H1 (cell line): ENCODE measurements around the gene RITA1. TPM values are rescaled to one million over a fixed set of nuclear protein-coding genes. Genes with fewer than 3 reads are reported as not detected.

Experiments used
- GABPA ChIP-seq: IDR thresholded peaks from 2 replicates; pipeline ENCODE4 v1.6.1; 2011; ENCODE audit warnings: mild to moderate bottlenecking, low read length, moderate library complexity, borderline replicate concordance; ENCODE audit not compliant: insufficient read depth
- MAX ChIP-seq: IDR thresholded peaks from 2 replicates; pipeline ENCODE4 v1.6.1; 2012; ENCODE audit warnings: inconsistent platforms
- RNF2 ChIP-seq: fragments of 200-900, 300-1000 bp; sonication (generic); IDR thresholded peaks from 2 replicates; pipeline ENCODE4 v1.7.1; 2016; ENCODE audit warnings: borderline replicate concordance, low read depth, mild to moderate bottlenecking, antibody characterized with exemption, low read length; ENCODE audit not compliant: poor library complexity, severe bottlenecking; ENCODE audit errors: missing control alignments
- RXRA ChIP-seq: IDR thresholded peaks from 2 replicates; pipeline ENCODE4 v1.6.1; 2011; ENCODE audit warnings: low read depth, mild to moderate bottlenecking, low read length, moderate library complexity; ENCODE audit not compliant: insufficient read depth
- TAF1 ChIP-seq: IDR thresholded peaks from 2 replicates; pipeline ENCODE4 v1.6.1; 2011; ENCODE audit warnings: mild to moderate bottlenecking, low read depth, low read length
- USF2 ChIP-seq: IDR thresholded peaks from 2 replicates; pipeline ENCODE4 v1.6.1; 2011; ENCODE audit warnings: low read length, improper control_type of control experiment
- polyA plus RNA-seq, 7 experiments: library from polyadenylated mRNA; depleted of rRNA in 3 of 7; stranded (reverse) in 5 of 7; unstranded in 2 of 7; fragments of >200 nt in 5 of 7; fragments of 200-250 nt in 2 of 7; gene quantifications; 1 replicate in 5 of 7; 2 replicates in 1 of 7; 4 replicates in 1 of 7; pipeline versions ENCODE4 v1.2.1 to v1.2.3, GENCODE V29; 2011 to 2013; ENCODE audit warnings: missing spikeins in 2 of 7, mixed read lengths in 2 of 7
- total RNA-seq: library from RNA; stranded (reverse); fragmentation: NEBNext Ultra II Directional; extraction: Animal tissue kit (Norgen Biotek cat#: 25700); gene quantifications from 2 replicates; pipeline ENCODE4 v1.2.1, GENCODE V29; 2021
- TF ChIP-seq, protein P1 (sequence below): fragments of 300-600 bp; sonication (generic); IDR thresholded peaks from 2 replicates; pipeline ENCODE4 v1.7.1; 2012; ENCODE audit warnings: low read length, moderate library complexity, mild to moderate bottlenecking, inconsistent platforms; ENCODE audit not compliant: insufficient replicate concordance

RITA1 gene
- total and polyA plus RNA-seq, 2 of the 8 experiments (the other 6 are each of a cell fraction or from before 2014, with no cell fraction given), result 24.1 to 25.8 TPM

DNA sequence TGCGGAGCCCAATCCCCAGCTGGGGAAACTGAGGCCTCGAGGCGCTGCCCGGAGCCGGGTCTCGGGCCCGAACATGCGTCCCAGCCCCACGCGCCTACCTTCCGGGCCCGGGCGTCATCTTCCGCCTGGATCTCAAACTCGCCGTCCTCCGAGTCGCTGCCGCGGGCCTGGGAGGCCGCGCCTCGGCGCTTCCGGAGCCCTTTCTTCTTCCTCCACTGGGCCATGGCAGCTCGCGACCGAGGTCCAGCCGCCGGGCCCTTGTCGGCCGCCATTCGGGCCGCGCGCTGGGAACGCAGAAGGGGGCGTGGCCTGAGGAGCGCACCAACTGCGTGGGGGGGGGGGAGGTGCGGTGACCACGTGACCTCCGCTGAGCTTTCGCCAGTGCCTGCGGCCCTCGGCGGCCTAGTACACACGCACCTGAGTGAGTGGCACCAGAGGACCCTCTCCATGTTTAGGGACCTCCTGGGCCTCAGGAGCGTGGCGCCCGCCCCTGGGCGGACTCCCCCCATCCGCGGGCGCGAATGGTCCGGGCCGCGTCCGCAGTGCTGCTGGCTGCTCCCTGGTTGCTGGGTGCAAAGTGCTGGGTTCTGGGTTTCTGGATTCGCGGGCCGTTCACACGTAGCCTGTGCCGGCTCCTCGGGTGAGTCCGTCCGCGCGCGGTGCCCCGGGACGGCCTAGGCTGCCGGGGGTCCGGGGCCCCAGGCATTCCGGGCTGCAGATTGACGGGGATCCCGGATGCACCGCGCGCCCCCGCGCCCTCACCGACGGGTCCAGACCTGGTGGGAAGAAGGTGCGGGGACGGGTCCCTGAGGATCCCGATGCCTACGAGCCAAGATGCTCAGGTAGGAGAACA, at the start of gene RITA1, which contains the start of gene DDX54 (continued):
- TF ChIP-seq GABPA (no peak), USF2 (peak; percentile 95), RXRA (no peak), RNF2 (no peak), TAF1 (peak; percentile 84; the same call in 1 of the 2 replicates), MAX (peak; percentile 85)
- TF ChIP-seq, protein P1, sequence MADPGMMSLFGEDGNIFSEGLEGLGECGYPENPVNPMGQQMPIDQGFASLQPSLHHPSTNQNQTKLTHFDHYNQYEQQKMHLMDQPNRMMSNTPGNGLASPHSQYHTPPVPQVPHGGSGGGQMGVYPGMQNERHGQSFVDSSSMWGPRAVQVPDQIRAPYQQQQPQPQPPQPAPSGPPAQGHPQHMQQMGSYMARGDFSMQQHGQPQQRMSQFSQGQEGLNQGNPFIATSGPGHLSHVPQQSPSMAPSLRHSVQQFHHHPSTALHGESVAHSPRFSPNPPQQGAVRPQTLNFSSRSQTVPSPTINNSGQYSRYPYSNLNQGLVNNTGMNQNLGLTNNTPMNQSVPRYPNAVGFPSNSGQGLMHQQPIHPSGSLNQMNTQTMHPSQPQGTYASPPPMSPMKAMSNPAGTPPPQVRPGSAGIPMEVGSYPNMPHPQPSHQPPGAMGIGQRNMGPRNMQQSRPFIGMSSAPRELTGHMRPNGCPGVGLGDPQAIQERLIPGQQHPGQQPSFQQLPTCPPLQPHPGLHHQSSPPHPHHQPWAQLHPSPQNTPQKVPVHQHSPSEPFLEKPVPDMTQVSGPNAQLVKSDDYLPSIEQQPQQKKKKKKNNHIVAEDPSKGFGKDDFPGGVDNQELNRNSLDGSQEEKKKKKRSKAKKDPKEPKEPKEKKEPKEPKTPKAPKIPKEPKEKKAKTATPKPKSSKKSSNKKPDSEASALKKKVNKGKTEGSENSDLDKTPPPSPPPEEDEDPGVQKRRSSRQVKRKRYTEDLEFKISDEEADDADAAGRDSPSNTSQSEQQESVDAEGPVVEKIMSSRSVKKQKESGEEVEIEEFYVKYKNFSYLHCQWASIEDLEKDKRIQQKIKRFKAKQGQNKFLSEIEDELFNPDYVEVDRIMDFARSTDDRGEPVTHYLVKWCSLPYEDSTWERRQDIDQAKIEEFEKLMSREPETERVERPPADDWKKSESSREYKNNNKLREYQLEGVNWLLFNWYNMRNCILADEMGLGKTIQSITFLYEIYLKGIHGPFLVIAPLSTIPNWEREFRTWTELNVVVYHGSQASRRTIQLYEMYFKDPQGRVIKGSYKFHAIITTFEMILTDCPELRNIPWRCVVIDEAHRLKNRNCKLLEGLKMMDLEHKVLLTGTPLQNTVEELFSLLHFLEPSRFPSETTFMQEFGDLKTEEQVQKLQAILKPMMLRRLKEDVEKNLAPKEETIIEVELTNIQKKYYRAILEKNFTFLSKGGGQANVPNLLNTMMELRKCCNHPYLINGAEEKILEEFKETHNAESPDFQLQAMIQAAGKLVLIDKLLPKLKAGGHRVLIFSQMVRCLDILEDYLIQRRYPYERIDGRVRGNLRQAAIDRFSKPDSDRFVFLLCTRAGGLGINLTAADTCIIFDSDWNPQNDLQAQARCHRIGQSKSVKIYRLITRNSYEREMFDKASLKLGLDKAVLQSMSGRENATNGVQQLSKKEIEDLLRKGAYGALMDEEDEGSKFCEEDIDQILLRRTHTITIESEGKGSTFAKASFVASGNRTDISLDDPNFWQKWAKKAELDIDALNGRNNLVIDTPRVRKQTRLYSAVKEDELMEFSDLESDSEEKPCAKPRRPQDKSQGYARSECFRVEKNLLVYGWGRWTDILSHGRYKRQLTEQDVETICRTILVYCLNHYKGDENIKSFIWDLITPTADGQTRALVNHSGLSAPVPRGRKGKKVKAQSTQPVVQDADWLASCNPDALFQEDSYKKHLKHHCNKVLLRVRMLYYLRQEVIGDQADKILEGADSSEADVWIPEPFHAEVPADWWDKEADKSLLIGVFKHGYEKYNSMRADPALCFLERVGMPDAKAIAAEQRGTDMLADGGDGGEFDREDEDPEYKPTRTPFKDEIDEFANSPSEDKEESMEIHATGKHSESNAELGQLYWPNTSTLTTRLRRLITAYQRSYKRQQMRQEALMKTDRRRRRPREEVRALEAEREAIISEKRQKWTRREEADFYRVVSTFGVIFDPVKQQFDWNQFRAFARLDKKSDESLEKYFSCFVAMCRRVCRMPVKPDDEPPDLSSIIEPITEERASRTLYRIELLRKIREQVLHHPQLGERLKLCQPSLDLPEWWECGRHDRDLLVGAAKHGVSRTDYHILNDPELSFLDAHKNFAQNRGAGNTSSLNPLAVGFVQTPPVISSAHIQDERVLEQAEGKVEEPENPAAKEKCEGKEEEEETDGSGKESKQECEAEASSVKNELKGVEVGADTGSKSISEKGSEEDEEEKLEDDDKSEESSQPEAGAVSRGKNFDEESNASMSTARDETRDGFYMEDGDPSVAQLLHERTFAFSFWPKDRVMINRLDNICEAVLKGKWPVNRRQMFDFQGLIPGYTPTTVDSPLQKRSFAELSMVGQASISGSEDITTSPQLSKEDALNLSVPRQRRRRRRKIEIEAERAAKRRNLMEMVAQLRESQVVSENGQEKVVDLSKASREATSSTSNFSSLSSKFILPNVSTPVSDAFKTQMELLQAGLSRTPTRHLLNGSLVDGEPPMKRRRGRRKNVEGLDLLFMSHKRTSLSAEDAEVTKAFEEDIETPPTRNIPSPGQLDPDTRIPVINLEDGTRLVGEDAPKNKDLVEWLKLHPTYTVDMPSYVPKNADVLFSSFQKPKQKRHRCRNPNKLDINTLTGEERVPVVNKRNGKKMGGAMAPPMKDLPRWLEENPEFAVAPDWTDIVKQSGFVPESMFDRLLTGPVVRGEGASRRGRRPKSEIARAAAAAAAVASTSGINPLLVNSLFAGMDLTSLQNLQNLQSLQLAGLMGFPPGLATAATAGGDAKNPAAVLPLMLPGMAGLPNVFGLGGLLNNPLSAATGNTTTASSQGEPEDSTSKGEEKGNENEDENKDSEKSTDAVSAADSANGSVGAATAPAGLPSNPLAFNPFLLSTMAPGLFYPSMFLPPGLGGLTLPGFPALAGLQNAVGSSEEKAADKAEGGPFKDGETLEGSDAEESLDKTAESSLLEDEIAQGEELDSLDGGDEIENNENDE, result no peak
